ENCODE results near the gene ATP9B.

ATP9B gene

GRCh38 chr18:79139206-79139605 lies 70.0 kb downstream of the ATP9B start:
- no peak for DNase-seq (ENCODE audit: low read depth)
- TF ChIP-seq, protein P1, sequence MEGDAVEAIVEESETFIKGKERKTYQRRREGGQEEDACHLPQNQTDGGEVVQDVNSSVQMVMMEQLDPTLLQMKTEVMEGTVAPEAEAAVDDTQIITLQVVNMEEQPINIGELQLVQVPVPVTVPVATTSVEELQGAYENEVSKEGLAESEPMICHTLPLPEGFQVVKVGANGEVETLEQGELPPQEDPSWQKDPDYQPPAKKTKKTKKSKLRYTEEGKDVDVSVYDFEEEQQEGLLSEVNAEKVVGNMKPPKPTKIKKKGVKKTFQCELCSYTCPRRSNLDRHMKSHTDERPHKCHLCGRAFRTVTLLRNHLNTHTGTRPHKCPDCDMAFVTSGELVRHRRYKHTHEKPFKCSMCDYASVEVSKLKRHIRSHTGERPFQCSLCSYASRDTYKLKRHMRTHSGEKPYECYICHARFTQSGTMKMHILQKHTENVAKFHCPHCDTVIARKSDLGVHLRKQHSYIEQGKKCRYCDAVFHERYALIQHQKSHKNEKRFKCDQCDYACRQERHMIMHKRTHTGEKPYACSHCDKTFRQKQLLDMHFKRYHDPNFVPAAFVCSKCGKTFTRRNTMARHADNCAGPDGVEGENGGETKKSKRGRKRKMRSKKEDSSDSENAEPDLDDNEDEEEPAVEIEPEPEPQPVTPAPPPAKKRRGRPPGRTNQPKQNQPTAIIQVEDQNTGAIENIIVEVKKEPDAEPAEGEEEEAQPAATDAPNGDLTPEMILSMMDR (conservative IDR thresholded peaks at IDR 0.05; ENCODE audit: control insufficient read depth, insufficient read depth, low read depth, low read length), result no peak
- no peak overlapping the region for H3K4me3 ChIP-seq (ENCODE audit: control insufficient read depth, low read depth, low read length)

DNA sequence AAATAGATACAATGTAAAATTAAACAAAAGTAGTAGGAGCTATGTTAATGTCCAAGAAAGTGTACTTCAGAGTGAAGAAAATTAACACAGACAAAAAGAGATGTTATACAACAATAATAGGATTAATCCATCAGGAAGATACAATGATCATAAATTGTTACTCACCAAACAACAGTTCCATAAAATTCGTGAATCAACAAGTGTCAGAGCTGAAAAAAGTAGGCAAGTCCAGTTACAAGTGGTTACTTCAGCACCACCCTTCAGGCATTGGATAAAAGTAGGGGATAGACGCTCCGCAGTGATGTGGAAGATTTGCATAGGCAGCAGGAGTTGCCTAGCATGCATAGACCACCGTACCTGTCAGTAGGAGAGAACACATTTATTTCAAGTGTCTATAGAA lies 77.8 kb downstream of the ATP9B start:
- no peak for DNase-seq (ENCODE audit: low read depth)
- H3K4me3 ChIP-seq (ENCODE audit: control insufficient read depth, low read depth, low read length), result no peak overlapping the region
- TF ChIP-seq, protein P1 (conservative IDR thresholded peaks at IDR 0.05; ENCODE audit: control insufficient read depth, insufficient read depth, low read depth, low read length), result no peak

DNA sequence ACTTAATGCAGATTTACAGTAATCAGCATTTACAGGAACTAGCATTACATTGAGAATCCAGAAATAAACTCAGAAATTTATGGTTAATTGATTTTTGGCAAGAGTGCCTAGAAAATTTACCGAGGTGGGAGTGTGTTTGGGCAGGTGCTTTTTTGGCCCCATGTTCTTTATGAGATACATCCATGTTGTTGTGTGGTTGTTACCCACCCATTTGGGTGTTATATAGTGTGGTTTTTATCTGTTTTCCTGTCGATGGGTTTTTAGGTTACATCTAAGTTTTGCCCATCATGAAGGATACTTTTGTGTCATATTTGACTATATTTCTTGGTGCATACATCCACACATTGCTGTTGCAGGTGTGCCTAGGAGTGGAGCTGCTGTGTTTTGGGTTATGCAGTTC lies 82.0 kb downstream of the ATP9B start:
- DNase-seq (ENCODE audit: low read depth), result no peak
- TF ChIP-seq, protein P1 (conservative IDR thresholded peaks at IDR 0.05; ENCODE audit: control insufficient read depth, insufficient read depth, low read depth, low read length), result no peak
- no peak overlapping the region for H3K4me3 ChIP-seq (ENCODE audit: control insufficient read depth, low read depth, low read length)

- no peak overlapping the region for H3K4me3 ChIP-seq (ENCODE audit: control insufficient read depth, low read depth, low read length)
- DNase-seq (ENCODE audit: low read depth), result peak; percentile 3
- TF ChIP-seq, protein P1 (conservative IDR thresholded peaks at IDR 0.05; ENCODE audit: control insufficient read depth, insufficient read depth, low read depth, low read length), result no peak
These were observed 87.1 kb downstream of the ATP9B start for GRCh38 chr18:79156327-79156726.

GRCh38 chr18:79164706-79165105 lies 95.5 kb downstream of the ATP9B start:
- no peak for DNase-seq (ENCODE audit: low read depth)
- TF ChIP-seq, protein P1 (conservative IDR thresholded peaks at IDR 0.05; ENCODE audit: control insufficient read depth, insufficient read depth, low read depth, low read length), result no peak
- H3K4me3 ChIP-seq (ENCODE audit: control insufficient read depth, low read depth, low read length), result no peak overlapping the region

DNA sequence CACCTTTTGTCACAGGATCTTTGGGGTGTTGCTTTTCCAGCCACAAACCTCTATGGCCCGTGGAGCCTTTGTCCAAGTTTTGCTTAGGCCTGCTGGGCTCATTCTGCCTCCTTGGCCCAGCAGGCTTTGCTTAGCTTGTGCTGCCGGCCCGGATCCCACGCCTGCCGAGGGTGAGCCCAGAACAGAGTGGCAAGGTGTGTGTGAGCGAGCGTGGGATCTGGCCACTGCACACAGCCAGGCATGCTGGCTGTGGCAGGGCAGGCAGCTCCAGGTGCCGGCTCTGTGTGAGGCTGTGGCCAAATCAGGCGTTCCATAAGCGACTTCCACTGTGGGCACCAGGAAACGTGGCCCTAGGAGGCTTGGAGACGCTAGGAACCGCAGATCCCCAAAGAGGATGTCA lies 97.5 kb downstream of the ATP9B start:
- TF ChIP-seq, protein P1 (conservative IDR thresholded peaks at IDR 0.05; ENCODE audit: control insufficient read depth, insufficient read depth, low read depth, low read length), result no peak
- DNase-seq (ENCODE audit: low read depth), result no peak
- H3K4me3 ChIP-seq (ENCODE audit: control insufficient read depth, low read depth, low read length), result no peak overlapping the region

DNA sequence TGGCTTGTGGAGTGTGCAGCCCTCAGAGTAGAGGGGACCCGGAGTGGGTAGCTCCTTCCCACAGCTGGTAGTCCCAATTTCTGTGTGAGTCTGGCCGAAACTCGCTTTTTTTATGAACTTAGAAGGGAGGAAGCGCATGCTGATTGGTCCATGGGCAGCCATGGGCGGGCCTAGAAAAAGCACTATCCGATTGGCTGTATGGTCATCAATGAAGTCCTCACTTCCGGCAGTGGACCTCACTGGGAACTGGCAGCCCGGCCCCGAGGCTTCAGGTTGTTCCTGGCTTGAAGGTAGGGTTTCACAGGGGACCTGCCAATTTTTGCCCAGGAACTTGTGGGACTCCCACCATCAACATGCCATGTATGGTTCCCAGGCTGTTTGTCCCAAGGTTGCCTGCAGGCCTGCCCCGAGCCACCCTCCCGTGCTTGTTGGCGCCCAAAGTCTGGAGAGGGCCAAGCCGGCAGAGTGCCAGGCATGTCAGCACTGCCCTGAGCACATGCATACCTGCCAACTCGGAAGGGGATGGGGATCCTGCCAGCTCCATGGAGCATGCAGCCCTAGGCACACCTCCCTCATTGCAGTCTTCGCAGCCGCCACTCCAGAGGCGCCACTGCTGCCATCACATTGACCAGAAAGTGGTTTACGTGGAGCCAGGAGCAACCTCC lies 98.5 kb downstream of the ATP9B start:
- DNase-seq (ENCODE audit: low read depth), result no peak
- TF ChIP-seq, protein P1 (conservative IDR thresholded peaks at IDR 0.05; ENCODE audit: control insufficient read depth, insufficient read depth, low read depth, low read length), result no peak
- H3K4me3 ChIP-seq (ENCODE audit: control insufficient read depth, low read depth, low read length), result no peak overlapping the region
